HG02981 (cell line): ENCODE measurements around the gene MSL3.

Experiments
- ATAC-seq: cut with Tn5 transposase; IDR thresholded peaks from one replicate; pipeline ENCODE4 v1.9.1; 2021; ENCODE audit warnings: mild to moderate bottlenecking, moderate library complexity; ENCODE audit not compliant: unreplicated experiment

The MSL3 gene, protein sequence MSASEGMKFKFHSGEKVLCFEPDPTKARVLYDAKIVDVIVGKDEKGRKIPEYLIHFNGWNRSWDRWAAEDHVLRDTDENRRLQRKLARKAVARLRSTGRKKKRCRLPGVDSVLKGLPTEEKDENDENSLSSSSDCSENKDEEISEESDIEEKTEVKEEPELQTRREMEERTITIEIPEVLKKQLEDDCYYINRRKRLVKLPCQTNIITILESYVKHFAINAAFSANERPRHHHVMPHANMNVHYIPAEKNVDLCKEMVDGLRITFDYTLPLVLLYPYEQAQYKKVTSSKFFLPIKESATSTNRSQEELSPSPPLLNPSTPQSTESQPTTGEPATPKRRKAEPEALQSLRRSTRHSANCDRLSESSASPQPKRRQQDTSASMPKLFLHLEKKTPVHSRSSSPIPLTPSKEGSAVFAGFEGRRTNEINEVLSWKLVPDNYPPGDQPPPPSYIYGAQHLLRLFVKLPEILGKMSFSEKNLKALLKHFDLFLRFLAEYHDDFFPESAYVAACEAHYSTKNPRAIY

DNA sequence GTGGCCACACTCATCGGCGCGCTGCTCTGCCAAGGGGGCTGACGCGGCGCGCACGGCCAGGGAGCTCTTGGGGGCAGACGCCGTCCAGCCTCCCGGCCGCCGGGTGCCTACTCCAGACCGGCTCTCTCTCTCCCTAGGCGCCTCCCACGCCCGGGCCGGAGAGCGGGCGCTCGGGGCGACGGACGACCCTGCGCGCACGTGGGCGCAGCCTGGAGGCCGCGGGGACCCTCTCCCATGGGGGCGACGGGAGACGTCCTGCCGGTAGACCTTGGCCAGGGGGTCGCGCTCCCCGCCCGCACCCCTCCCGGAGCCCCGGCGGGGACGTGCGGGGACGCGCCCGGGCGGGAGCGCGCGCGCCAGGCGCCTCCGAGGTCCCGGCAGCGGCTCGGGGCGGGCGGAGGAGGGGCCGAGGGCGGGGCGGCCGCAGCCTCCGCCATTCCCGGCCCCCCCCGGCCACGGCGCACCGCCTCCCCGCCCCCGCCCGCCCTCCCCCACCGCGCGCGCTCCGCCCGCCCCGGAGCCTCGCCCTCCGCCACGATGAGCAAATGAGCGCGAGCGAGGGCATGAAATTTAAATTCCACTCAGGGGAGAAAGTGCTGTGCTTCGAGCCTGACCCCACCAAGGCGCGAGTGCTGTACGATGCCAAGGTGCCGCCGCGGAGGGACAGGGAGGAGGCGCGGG, at the start of gene MSL3:
Gene MSL3 (plus strand): TSS at position 519 of the 681 bp plus-strand sequence. CDS start 27 bp downstream, at position 546.
- ATAC-seq: peak; percentile 35

DNA sequence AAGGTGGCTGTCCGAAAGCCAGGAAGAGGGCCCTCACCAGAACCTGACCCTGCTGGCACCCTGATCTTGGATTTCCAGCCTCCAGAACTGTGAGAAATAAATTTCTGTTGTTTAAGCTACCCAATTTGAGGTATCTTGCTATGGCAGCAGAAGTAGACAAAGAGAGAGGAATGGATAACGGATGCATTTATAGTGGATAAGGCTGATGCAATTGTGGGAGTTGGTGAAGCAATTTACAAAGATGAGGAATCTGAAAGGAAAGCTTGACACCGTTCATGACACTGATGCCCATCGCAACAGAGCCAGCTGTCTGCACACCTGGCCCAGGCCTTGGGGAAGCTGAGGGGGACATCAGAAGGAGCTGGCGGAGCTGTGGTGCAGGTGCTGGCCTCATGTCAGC, 35.7 kb upstream of the MSL3 start:
- ATAC-seq: no peak

DNA sequence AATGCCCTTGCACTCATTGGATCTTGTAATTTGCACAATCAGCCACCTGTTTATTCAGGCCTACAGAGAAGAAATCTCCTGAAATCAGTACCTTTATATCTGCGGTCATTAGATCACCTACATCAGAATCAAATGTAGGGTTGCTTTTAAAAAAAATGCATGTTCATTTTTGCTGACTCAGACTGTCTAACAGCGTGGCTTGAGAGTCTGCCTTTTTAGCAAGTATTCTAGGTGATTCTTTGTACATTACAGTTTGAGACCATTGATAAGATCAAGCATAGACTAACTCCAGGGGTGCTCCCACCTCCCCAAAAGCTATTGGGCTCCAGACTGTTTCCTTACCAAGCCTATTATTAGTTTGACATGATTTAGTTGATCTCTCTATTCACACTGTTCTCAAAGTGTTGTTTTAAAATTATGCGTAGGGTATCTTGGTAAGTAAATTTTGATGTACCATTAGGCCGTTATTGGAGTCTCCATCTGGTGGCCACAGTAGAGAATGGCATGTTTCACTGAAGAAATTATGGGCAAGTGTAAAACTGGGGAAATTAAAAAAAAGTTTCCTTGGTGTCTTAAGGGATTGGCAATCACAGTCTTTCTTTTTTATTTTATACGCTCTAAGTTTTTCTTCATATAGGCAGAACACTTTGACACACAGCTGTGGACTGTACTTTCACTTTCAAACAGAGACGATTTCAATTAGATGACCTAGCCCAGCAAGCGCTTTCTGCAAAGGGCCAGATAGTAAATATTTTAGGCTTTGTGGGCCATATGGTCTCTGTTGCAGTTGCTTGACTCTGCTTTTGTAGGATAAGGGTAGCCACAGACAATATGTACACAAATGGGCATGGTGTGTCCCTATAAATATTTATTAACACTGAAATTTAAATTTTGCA, 33.7 kb upstream of the MSL3 start:
- ATAC-seq: no peak

DNA sequence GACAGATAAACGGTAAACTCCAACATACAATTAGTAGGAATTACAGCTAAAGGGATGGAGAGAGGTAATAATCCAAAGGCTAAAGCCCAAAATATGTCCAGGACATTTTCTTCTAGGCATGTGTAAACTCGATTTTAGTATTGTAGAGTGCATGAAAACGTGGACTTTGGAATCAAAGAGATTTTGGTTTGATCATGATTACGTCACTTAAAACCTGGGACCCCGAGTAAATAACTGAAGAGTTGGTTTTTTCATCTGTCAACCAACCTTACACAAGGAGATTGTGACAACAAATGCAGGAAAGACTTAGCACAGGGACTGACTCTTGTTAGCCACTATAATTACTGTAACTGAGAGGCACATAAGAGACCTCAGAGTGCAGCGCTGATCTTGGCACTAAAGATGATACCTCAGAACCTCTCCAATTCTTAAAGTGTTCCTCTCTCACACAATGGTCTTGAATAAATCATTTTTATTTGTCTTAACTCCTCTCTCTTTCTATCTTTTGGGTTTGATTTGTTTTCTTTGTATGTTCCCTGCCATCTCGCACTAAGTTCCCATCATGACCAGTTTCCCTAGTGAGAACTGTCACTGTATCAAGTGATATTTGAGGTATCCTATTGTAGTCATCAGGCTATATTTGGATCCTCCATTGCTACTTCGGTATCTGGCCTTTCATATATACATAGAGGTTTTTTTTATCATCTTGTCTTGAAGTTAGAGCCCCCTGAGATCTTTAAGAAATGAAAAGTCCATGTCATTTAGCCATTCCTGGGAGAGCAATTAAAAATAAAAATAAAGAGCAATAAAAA, 32.2 kb upstream of the MSL3 start:
- ATAC-seq: no peak

DNA sequence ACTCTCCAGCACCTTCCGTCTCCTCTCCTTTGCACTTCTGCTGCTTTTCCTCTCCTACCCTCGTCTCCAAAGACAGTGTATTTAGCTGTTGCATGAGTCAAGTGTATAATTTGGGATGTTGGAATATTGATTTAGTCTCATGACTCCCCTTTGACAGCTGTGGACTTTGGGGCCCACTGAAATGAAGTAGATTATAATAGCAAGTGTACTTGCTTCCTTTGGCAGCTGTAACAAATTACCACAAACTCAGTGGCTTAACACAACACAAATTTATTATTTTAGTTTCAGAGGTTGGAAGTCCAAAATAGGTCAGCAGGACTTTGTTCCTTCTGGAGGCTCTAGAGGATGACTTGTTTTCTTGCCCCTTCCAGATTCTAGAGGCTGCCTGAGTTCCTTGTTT, 29.5 kb upstream of the MSL3 start:
- no peak for ATAC-seq

DNA sequence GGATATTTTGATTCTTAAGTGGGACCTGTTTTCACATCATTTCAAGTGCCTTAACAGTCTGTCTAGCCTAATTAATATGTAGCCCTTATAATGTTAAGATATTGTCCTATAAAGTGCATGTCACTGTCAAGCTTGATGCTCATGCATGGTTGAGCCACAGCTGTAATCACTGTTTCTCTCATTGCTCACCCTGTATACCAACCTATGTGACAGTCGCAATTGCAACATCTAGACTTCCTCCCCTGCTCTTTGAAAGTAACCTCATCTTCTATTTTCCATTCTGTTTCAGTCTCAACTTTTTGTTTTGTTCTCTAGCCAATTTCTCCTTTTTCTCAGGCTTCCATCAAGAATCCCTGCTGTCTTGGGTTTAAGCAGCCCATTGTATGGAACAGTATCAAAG, 24.4 kb upstream of the MSL3 start:
- ATAC-seq: no peak

DNA sequence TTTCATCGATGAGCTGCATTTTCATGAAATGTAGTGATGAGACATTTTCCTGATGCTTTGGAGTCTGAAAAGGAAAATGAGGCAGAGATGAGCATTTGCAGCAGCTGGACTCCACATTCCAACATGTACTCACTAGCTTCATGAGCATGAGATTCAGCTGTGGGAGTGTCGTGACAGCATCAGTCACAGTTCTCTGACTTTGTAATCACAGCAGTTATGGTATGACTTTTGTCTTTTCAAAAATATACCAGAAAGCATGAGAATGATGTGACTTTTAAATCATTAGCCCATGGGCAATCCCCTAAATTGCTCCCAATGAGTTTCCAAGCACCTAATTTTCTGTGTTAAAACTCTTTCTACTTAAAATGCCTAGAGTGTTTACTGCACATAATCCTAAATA, 18.3 kb upstream of the MSL3 start:
- peak; percentile 52 for ATAC-seq

DNA sequence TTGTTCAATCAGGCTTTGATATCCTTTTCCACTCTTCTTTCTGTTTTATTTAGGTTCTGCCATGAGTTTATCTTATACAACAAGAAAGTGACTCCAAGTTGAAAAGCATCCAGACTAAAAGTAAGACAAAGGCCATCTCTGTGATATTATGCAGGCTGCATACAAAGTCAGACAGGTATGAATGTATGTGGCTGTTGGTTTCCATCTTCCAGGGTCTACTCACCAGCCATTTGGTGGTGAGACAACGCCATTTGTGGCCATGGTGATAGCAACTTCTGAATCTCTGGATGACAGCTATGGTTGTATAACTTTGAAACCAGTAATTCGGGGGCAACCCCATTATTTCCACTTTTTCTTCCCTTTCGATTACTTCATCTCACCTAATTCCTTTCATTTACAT, 17.2 kb upstream of the MSL3 start:
- no peak for ATAC-seq

DNA sequence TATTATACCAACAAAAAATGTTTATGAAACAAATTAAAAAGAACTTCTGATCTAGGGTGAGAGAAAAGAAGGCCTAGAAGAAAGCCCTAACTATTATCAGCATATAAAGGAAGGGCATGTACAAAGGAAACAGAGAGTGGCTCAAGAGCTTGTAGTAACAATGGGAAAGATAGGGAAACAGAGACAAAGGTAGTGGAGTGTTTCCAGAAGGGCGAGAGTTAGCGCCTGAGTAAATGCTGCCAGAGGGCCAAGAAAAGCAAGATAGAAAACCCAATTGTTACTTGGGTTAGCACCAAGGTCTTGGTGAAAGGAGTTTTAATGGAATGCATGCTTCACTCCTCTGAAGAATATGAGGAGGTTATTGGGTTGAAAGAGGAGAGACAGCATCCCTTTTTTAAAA, 16.5 kb upstream of the MSL3 start:
- ATAC-seq: no peak

DNA sequence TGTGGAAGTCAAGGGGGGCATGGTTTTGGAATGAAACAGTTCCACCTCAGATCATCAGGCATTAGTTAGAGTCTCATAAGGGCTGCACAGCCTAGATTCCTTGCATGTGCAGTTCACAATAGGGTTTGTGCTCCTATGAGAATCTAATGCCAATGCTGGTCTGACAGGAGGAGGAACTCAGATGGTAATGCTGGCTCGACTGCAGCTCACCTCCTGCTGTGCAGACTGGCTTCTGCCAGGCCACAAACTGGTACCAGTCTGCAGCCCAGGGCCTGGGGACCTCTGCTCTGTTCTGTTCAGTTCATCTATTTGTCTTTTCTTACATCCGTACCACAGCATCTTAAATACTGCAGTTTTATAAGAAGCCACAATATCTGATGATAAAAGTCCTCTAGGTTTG, 12.2 kb upstream of the MSL3 start:
- no peak for ATAC-seq

DNA sequence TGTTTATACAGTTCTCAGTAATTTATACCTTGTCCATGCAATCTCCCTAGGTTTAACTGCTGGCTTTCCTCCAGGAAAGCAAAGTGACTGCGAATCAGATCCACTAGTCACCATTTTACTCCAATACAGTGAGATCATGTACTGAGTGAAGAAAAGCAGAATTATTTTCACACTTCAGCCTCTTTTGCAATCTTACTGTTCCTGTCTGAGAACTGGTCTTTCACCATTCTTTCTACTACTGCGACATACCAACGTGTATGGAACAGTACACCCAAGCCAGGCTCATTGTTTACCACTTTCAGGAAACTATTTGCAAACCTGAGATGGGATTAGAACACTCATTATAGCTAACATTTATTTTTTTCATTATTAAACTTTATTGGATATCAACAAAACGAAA, 8.0 kb upstream of the MSL3 start:
- ATAC-seq: no peak

DNA sequence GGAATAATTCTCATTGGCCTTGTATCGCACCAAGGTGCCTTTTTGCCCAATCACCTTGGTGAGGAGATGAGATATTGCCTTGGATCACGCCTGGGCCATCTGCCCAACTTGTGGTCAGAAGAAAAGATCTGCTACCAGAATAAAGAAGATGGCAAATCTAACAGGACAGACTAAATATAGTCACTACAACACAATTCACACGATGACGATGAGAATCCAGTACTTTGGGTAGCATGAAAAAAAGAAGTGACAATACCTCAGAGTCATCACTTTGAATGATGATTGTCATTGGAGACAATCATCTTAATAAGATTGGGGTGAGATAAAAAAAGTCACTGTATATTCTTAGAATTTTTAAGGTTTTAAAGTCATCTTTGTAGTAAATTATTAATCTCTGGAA, 7.3 kb upstream of the MSL3 start:
- no peak for ATAC-seq

DNA sequence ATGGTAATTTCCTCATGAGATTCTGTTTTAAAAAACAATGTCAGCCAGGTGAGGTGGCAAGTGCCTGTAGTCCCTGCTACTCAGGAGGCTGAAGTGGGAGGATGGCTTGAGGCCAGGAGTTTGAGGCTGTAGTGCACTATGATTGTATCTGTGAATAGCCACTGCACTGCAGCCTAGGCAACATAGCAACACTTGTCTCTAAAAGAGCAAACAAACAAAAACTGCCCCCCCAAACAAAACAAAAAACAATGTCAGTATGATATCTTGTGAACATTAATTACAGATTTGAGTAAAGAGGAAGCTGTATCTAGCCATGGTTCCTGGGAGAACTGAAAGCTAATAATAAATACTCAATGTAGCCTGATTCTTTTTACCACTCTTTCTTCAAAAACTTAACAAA, 6.8 kb upstream of the MSL3 start:
- ATAC-seq: no peak

DNA sequence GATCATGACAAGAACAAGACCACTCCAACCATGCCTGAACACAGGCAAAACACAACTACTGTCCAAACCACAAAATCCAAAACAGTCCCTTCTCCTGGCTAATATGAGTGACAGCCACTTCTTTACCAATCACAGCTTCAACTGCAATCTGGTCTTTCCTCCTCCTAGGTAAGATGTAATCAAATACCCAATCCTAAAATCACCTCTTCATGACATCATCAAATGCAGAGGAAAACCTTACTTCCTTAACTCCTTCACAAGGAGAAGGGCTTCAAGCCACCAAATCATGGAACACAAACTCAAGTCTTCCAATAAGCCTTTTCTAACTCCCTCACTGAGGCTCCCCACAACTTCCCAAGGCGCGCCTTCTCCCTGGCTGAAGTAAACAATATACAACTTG, 4.4 kb upstream of the MSL3 start:
- no peak for ATAC-seq

DNA sequence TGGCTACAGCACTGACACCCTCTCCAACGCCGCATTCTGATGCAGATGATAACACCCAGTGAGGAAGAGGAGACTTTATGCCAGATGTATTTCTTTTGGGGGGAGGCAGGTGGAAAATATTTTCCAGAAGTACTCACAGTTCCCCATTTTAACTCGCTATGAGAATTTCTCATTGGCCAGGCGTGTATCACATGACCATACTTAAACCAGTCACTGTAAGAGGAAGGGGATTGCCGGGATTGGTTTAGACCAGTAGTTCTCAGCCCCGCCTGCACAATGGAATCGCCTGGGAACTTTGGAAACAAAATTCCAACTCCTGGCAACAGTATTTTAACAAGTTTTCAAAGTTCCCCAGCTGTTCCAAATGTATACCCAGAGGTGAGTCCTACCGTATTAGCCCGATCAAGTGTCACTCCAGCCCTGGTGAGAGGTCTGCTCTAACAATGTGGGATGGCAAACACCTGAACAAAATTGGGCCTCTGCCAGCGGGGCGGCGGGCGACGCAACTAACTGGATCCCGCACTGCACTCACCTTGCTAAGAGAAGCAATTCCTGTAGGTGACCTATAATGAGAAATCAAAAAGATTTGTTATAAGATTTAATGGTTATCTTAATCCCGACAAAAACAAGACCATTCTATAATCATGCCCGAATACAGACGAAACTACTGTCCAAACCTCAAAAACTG, 2.9 kb upstream of the MSL3 start:
- no peak for ATAC-seq

DNA sequence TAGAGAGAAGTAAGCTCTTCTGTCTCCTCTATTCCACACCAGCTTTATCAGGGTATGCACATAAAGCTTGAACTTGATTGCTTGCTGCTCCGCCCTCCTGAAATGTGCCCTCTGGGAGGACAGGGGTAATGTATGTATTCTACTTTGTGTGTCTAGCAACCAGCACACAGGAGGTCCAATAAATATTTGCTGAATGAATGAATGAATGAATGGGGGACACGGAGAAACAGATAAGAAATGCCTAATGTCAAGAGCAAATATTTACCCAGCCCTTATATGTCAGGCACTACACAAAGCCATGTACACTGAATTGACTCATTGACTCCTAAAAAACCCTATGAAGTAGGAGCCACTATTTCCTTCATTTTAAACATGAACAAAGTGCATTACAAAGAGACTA, 2.3 kb upstream of the MSL3 start:
- no peak for ATAC-seq

DNA sequence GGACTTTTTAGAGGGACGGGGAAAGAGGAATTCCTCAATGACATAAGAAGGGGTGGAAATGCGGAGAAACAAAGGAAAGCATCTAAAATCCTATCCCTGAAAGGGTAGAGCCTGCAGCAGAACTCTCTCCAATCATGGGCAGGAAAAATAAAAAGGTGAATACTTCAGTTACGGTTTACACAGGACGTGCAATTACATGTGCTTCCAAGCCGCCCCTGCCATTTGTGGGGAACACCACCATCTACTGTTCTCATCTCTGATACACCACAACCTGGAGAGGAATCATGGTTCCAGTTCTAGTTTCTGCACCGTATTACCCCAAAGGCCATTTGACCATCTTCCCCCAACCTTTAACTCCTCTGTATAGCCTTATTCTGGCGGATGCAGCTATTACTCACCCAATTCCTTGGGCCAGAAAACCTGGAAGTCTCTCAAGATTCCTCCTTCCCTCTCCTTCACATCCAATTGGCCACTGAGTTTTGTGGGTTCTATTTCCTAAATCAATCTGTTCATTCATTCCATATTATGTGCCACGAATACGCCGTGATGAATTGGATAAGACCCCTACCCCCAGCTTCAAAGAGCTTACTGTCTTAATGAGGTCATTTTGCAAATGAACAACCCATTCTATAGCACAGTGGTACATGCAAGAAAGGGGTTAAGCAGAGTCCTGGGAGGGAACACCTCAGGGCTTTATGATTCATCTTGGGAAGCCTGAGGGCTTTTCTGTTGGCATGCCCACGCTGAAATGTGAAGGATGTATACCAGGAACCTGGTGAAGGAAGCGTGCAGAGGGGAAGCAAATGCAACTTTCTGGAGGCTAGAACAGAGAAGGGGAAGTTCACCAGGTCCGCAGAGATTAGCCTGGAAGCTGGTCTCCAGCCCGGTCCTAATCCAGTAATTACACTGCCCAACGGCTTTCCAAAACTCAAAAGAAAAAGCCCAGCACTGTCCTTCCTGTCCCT, 1.4 kb upstream of the MSL3 start:
- ATAC-seq: no peak

DNA sequence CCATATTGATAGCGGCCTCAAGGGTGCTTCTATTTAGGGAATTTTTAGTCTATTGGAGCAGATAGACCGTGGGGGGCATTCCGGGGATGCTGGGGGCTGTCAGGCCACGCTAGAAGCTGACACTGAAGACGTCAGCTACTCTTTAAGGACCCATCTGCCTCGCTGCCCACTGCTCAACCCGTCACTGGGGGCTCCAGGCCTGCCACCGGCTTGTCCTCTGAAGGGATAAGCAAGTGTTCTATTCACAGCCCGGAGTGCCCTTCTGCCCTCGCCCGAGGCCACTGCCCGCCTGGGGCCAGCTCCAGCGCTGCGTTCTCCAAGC, 679 bp upstream of the MSL3 start:
- ATAC-seq: no peak
